GM19239 (cell line): Measurements from ENCODE around the gene DDI2.
"Not testable (repeated sequence)": the region's sequence is repeated elsewhere in the genome, so short reads cannot be mapped to it uniquely, and the experiment has no call there.

Source experiments
- DNase-seq: peaks from one replicate; pipeline ENCODE4 v3.0.0; 2011; ENCODE audit warnings: low spot score; ENCODE audit not compliant: insufficient read length
- FAIRE-seq: peaks from 2 replicates; lab custom pipeline; 2011; peaks lifted over from hg19 to GRCh38; lab: Jason Lieb, UNC

DDI2 gene

DNA sequence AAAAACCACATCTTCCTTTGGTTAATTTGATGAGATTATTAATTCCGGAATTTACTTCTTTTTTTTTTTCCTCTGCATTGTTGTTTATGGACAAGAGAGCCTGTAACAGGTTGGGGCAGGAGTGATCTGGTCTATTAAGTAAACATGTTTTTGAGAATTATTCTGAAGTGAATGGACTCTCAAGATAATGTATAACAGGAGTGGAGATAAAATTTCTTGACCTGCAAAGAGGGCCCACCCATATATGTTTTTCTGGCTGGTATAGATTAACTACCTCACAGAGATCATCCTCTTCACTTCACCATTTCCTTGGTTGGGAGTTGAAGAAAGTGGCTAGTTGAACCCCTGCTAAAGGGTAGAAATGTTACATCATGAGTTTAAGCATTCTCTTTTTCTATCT lies 10.7 kb downstream of the DDI2 start:
- no peak for FAIRE-seq
- DNase-seq: no peak

DNA sequence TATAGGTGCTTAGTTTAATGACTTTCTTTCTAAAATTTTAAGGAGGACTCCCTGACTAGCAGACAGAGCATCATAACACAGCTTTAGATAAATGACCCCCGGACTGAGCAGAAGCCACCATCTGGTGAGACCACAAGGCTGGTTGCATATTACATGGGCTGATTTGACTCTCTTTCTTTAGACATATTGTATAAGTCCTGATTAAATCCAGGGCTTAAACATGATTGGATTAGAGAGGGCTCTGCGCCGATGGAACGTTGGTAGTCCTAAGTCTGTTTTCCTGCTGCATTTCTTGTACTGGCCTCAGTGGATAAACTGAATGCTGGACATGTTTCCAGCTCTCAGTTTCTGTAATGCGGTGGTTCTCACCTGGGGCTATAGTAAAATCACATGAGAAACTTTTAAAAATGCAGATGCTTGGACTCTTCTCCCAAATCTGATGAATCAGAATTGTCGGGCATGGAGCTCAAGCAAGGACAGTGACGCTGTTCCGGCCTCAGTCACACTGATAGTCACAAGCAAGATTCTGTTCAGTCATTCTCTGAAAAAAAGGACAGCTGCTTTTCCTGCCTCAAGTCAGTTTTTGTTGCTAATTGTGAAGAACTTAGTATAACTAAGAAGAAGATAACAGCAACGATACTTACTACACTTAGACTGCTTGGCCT lies 16.6 kb downstream of the DDI2 start:
- DNase-seq: no peak

GRCh38 chr1:15636436-15636835 lies 19.2 kb downstream of the DDI2 start:
- no peak for DNase-seq
- FAIRE-seq: no peak

More for the DNA sequence above, 16.6 kb downstream of the DDI2 start:
- FAIRE-seq: no peak

- DNase-seq (no peak), FAIRE-seq (no peak)
Measured at GRCh38 chr1:15637826-15638225, 20.6 kb downstream of the DDI2 start.

DNA sequence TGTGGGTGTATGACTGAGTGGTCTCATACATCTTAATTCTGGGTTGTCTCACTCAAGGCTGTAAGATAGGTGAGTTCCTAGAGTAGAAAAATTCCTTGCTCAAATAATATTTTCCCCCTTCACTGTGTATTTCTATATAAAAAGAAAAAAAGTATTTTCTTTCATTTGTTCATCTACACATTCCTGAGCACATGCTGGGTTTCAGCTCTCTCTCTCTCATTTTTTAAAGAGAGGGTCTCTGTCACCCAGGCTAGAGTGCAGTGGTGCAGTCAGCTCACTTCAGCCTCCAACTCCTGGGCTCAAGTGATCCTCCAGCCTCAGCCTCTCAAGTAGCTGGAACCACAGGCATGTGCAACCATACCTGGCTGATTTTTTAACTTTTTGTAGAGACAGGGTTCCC lies 22.0 kb downstream of the DDI2 start:
- FAIRE-seq (no peak), DNase-seq (no peak)

- FAIRE-seq (no peak), DNase-seq (no peak)
Measured at GRCh38 chr1:15639931-15640330, 22.7 kb downstream of the DDI2 start.

- DNase-seq (no peak), FAIRE-seq (no peak)
Measured at GRCh38 chr1:15640667-15641066, 23.4 kb downstream of the DDI2 start.

DNA sequence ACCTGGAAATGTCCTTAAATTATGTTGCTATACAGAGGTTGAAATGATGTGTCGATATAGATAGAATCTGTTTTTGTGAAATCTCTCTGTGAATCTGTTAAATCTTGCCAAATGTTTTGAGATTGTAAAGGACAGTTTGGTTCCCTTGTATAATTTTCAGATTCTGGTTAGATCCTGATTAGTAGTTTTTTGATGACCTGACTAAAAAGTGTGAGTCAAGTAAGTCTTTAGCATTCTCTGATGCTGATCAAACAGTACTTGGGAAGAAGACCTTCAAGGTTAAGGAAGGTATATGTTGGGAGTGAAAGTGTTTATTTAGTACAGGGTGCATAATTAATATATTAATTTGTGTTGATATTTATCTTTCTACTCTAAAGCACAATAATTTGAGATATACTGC lies 32.7 kb downstream of the DDI2 start:
- FAIRE-seq (no peak), DNase-seq (no peak)

DNA sequence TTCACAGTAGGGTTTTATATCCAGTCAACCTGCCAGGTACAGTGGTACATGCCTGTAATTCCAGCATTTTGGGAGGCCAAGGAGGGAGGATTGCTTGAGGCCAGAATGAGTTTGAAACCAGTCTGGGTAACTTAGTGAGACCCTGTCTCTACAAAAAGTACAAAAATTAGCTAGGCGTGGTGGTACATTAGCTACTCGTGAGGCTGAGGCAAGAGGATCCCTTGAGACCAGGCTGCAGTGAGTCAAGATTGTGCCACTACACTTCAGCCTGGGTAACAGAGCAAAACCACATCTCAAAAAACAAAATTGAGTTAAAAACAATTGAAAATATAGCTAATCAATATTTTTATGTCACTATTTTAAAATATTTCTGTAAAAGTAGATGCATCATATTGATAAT lies 33.2 kb downstream of the DDI2 start:
- DNase-seq: no peak
- no peak for FAIRE-seq

- FAIRE-seq, DNase-seq: not testable (repeated sequence)
Measured at GRCh38 chr1:15652130-15652529, 34.9 kb downstream of the DDI2 start.

- FAIRE-seq (no peak), DNase-seq (no peak)
Measured at GRCh38 chr1:15654091-15654690, 36.9 kb downstream of the DDI2 start.

- no peak for DNase-seq
- no peak for FAIRE-seq
Measured at GRCh38 chr1:15656464-15656863, 39.2 kb downstream of the DDI2 start.

DNA sequence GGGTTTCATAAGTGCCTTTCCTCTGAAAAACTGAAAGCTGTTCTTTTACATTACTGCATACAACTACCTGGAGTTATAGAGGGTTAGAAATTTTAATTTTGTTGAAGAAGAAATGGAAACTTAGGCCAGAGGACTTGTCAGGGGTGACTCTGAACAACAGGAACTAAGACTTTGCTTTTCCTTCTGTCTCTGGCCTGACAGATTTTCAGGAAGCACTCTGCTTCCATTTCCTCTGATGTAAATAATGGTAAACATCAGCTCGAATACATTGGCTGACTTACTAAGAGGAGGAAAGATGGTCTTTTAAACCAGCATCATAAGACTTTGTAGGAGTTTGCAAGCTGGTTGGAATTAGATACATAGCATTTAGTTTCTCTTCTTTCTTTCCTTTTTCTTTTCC lies 39.8 kb downstream of the DDI2 start:
- FAIRE-seq (no peak), DNase-seq (no peak)

DNA sequence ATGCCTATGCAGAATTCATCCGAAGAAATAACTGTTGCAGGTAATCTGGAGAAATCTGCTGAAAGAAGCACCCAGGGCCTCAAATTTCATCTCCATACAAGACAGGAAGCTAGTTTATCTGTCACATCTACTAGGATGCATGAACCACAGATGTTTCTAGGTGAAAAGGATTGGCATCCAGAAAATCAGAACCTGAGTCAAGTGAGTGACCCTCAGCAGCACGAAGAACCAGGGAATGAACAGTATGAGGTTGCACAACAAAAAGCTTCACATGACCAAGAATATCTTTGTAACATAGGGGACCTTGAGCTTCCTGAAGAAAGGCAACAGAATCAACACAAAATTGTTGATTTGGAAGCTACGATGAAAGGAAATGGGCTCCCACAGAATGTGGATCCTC lies 42.9 kb downstream of the DDI2 start:
- no peak for FAIRE-seq

DNA sequence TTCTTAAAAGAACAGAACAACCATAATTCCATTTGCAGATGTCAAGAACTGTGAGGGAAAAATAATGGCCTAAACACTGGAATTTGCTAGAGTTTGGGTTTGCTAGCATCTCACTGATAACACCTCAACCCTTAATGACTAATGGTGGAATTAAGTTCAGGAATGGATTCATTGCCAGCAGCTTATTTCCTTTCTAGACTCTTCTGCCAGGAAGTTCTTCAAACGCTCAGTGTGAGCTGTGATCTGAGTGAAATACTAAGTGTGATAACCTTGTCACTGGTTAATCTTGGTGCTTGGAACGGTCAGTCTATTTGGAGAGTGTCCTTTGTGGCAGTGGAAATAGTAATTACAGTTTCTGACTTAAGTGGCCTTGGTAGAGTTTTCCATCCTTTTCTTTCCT lies 45.2 kb downstream of the DDI2 start:
- no peak for DNase-seq
- FAIRE-seq: no peak

More for the DNA sequence above, 42.9 kb downstream of the DDI2 start:
- no peak for DNase-seq

- DNase-seq (no peak), FAIRE-seq (no peak)
Measured at GRCh38 chr1:15663925-15664324, 46.7 kb downstream of the DDI2 start.

DNA sequence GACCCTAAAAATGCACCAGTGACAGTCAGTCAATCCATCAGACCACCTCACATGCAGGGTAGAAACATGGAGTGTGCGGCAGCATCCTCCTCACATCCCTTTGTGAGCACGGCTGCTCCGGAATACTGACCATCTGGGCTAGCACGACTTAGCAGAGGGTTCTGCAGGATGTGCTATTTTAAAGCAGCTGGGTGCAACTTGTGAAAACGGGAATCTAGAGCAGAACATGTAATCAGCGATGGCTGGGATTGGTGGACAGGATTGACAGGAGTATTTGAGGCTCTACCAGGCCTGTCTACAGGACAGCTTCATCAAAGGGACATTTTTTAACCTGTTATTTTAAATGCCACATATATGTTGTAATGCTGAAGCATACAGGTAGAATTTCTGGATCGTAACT lies 50.1 kb downstream of the DDI2 start:
- no peak for DNase-seq
- FAIRE-seq: no peak

DNA sequence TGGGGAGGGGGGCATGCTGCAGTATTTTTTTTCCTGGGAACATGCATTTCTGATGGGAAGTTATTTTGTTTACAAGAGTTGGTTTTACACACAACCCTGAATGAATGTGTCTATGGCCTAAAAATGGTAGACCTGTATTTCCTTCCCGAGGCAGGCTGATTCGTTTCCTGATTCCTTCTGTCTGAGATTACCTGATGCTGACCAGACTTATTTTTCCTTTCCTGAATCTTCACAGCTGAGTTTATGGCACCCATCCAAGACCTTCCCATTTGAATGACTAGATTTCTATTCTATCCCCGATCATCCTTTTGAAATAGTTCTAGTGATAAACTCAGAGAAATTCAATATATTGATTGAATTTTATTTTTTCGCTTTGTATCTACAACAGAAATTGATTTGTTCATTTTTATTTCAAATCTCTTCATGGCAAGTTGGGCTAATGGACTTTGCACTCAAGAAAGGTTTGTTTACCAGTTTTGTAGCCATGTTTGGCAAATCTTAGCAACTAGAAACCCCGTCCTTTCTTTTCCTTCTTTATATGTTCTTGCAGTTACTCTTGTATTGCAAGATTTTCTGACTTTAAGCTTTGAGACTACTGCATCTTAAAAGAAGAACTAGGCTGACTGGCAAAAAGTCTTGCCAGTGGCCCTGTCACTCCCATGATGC lies 51.0 kb downstream of the DDI2 start:
- FAIRE-seq: peak; percentile 51
- no peak for DNase-seq

GRCh38 chr1:15669074-15669473 lies 51.8 kb downstream of the DDI2 start:
- FAIRE-seq: peak; percentile 4

DNA sequence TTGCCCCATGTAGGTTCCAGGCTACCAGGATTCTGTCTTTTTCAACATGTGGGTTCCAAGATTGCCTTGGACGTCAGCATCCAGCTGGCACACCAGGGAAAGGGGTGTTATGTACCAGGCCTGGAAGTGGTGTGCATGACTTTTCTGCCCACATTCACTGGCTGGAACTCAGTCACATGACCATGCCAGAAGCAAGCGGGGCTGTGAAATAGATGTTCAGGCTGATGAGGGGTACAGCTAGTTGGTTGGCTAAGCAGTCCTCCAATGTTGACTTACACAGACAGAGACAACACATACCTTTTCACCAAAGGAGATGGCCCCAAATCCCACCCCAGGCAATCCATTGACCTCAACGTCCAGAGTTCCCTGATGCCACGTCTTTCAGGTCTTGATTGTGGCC lies 52.6 kb downstream of the DDI2 start:
- FAIRE-seq (no peak), DNase-seq (no peak)

More at GRCh38 chr1:15669074-15669473, 51.8 kb downstream of the DDI2 start:
- DNase-seq: no peak

DNA sequence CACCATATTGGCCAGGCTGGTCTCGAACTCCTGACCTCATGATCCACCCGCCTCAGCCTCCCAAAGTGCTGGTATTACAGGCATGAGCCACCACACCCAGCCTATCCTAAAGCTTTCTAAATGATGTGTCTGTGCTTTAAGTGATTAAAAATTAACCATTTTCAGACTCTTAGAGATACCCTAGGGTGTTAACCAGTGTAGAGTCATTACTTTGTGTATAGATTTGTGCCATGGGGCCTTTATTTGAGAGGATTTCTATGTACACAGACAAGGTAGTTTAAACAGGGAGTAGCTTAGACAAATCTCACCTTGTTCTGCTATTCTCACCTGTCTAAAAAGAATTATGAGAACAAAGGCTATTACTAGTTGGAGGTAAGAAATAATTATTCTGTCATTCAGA lies 54.2 kb downstream of the DDI2 start:
- FAIRE-seq (no peak), DNase-seq (no peak)
